HEK293T (cell line): ENCODE results near the gene TSPAN9.

ENCODE experiments used
- CTCF ChIA-PET: fragments of 350-600 bp; formaldehyde crosslinking; extraction: SDS; loops from one replicate; lab custom pipeline; 2021; ENCODE audit warnings: antibody characterized with exemption, inconsistent platforms; lab: Yijun Ruan, JAX
- POLR2A ChIA-PET: fragments of 350-600 bp; formaldehyde crosslinking; extraction: SDS; loops from one replicate; lab custom pipeline; 2020; ENCODE audit warnings: antibody characterized with exemption, inconsistent platforms; lab: Yijun Ruan, JAX
- DNase-seq: peaks from one replicate; pipeline ENCODE4 v3.0.0; 2012; ENCODE audit warnings: mixed read lengths; ENCODE audit errors: extremely low spot score
- ARNT ChIP-seq: fragments of 450-650 bp; IDR thresholded peaks from 2 replicates; pipeline ENCODE4 v1.6.1; 2017; ENCODE audit warnings: mild to moderate bottlenecking
- BHLHE40 ChIP-seq: fragments of 450-650 bp; IDR thresholded peaks from 2 replicates; pipeline ENCODE4 v1.6.1; 2016; ENCODE audit warnings: mild to moderate bottlenecking, moderate library complexity, borderline replicate concordance
- CTBP1 ChIP-seq: fragments of 450-650 bp; IDR thresholded peaks from 2 replicates; pipeline ENCODE4 v1.6.1; 2016; ENCODE audit warnings: borderline replicate concordance
- ELF4 ChIP-seq: fragments of 450-650 bp; IDR thresholded peaks from 2 replicates; pipeline ENCODE4 v1.6.1; 2017; ENCODE audit warnings: antibody characterized with exemption
- FOXA1 ChIP-seq: fragments of 450-650 bp; IDR thresholded peaks from 2 replicates; pipeline ENCODE4 v1.6.1; 2016; ENCODE audit warnings: mild to moderate bottlenecking
- FOXK2 ChIP-seq: fragments of 450-650 bp; IDR thresholded peaks from 2 replicates; pipeline ENCODE4 v1.6.1; 2016; ENCODE audit warnings: mild to moderate bottlenecking
- FOXM1 ChIP-seq: fragments of 450-650 bp; IDR thresholded peaks from 2 replicates; pipeline ENCODE4 v1.6.1; 2017; ENCODE audit warnings: mild to moderate bottlenecking, borderline replicate concordance
- HDGF ChIP-seq: fragments of 450-650 bp; IDR thresholded peaks from 2 replicates; pipeline ENCODE4 v1.6.1; 2017; ENCODE audit warnings: antibody characterized with exemption, borderline replicate concordance
- L3MBTL2 ChIP-seq: fragments of 450-650 bp; conservative IDR thresholded peaks from 2 replicates; pipeline ENCODE4 v1.6.1; 2016; ENCODE audit warnings: mild to moderate bottlenecking
- LEF1 ChIP-seq: fragments of 450-650 bp; IDR thresholded peaks from 2 replicates; pipeline ENCODE4 v1.6.1; 2017; ENCODE audit warnings: mild to moderate bottlenecking, borderline replicate concordance
- NFRKB ChIP-seq: fragments of 450-650 bp; IDR thresholded peaks from 2 replicates; pipeline ENCODE4 v1.6.1; 2016; ENCODE audit warnings: mild to moderate bottlenecking, moderate library complexity
- SP1 ChIP-seq: fragments of 450-650 bp; IDR thresholded peaks from 2 replicates; pipeline ENCODE4 v1.6.1; 2017
- SUZ12 ChIP-seq: fragments of 450-650 bp; IDR thresholded peaks from 2 replicates; pipeline ENCODE4 v1.6.1; 2016; ENCODE audit warnings: mild to moderate bottlenecking
- TARDBP ChIP-seq: fragments of 450-650 bp; IDR thresholded peaks from 2 replicates; pipeline ENCODE4 v1.6.1; 2016
- ZNF384 ChIP-seq: fragments of 450-650 bp; IDR thresholded peaks from 2 replicates; pipeline ENCODE4 v1.6.1; 2016
- TF ChIP-seq, protein P1 (sequence below): fragments of 450-650 bp; IDR thresholded peaks from 2 replicates; pipeline ENCODE4 v1.6.1; 2016

The TSPAN9 gene

DNA sequence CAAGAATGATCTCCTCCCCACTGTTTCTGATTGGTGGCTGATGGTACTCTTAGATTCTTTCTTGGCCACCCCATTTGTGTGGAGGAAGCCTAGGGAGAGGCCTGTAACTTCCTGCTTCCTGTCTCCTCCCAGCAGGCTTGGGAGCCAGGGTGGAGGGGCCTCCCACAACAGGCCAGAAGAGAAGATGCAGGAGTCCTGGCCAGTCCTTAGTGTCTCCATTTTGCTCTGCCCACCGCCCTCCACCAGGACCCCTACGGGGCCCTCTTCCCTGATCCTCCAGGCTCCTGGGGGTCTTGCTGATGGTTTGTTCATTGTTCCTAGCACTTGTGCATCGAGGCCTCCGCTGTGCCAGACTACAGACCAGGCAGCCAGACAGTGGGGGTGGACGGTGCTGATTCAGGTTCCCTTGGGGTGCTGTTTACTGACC, 6.8 kb downstream of the TSPAN9 start:
- DNase-seq = no peak
- POLR2A ChIA-PET = no interaction called here
- no peak for TF ChIP-seq SP1
- TF ChIP-seq, protein P1, sequence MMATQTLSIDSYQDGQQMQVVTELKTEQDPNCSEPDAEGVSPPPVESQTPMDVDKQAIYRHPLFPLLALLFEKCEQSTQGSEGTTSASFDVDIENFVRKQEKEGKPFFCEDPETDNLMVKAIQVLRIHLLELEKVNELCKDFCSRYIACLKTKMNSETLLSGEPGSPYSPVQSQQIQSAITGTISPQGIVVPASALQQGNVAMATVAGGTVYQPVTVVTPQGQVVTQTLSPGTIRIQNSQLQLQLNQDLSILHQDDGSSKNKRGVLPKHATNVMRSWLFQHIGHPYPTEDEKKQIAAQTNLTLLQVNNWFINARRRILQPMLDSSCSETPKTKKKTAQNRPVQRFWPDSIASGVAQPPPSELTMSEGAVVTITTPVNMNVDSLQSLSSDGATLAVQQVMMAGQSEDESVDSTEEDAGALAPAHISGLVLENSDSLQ = no peak
- TF ChIP-seq BHLHE40 = no peak
- no peak for TF ChIP-seq FOXK2
- no peak for TF ChIP-seq L3MBTL2
- TF ChIP-seq LEF1 = no peak
- no peak for TF ChIP-seq ELF4
- TF ChIP-seq FOXA1 = no peak
- TF ChIP-seq FOXM1 = no peak
- no peak for TF ChIP-seq HDGF
- no peak for TF ChIP-seq SUZ12
- TF ChIP-seq TARDBP = no peak
- no peak for TF ChIP-seq ARNT
- no peak for TF ChIP-seq ZNF384
- TF ChIP-seq CTBP1 = no peak
- no peak for TF ChIP-seq NFRKB
- CTCF ChIA-PET = interaction anchor here (1.0 kb wide), 1 partner anchor 11 kb away, joined by 3 read pairs; no protein-coding TSS in a partner anchor

GRCh38 chr12:3084742-3085141, 7.6 kb downstream of the TSPAN9 start:
- DNase-seq = no peak
- ChIA-PET POLR2A (no interaction called here), CTCF (interaction anchor here (0.9 kb wide), 1 partner anchor 12 kb away, joined by 3 read pairs; no protein-coding TSS in a partner anchor)
- no peak for TF ChIP-seq LEF1
- no peak for TF ChIP-seq FOXA1
- no peak for TF ChIP-seq FOXK2
- no peak for TF ChIP-seq ZNF384
- TF ChIP-seq BHLHE40 = no peak
- no peak for TF ChIP-seq NFRKB
- no peak for TF ChIP-seq FOXM1
- no peak for TF ChIP-seq CTBP1
- no peak for TF ChIP-seq SUZ12
- TF ChIP-seq ELF4 = no peak
- TF ChIP-seq L3MBTL2 = no peak
- no peak for TF ChIP-seq SP1
- no peak for TF ChIP-seq HDGF
- TF ChIP-seq, protein P1 = no peak
- no peak for TF ChIP-seq TARDBP

DNA sequence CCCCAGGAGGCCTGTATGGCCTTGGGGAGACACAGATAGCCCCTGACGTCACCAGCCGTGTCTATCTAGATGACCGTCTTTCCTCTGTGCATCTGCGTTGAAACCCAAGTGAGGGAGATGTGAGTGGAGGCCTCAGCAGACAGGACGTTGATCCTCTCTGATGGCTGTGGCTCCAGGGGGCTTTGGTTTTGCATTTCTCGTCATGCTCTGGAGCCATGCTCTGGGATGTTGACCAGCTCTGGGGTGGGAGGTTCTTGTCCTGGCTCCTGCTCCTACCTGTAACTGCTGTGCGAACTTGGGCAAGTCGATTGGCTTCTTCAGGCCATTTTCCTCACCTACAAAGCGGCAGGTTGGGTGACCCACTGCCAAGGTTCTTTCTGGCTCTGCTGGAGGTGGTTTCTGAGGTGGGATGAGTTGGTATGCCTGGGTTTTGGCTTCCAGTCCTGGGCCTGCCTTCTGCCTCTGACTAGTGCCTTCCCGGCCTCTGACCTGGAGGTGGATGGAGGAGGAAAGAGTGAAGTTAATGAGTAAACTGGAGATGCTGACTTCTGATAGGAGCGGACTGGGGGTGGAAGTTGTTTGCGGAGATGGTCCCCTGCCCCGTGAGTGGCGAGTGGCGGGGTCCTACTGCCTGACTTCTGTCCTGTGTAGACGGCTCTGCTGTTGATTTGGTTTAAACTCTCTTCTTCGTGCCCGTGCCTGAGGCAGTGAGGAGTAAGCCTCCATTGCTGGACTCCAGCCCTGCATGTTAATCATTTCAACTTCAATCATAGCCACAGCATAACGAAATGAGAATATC, 8.4 kb downstream of the TSPAN9 start:
- ChIA-PET CTCF (interaction anchor here (0.9 kb wide), 1 partner anchor 12 kb away, joined by 3 read pairs; no protein-coding TSS in a partner anchor), POLR2A (no interaction called here)
- TF ChIP-seq SUZ12 = no peak
- no peak for DNase-seq

DNA sequence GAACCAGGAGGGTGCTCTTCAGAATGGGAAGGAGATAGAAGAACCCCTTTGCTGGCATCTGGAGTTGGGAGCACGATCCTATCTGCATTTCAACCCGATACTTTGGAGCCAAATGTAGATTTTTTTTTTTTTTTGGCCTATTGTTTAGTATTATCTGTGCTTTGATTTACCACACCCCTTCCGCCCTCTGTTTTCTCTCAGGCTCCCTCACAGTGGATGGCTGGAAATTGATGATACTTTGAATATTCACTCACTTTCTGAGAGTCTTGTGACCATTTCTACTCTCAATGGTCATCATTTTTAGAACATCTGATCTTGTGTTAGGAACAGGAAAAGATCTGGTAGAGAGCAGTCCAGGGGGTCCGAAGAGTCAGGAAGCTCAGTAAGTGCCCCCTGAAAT, 9.0 kb downstream of the TSPAN9 start:
- DNase-seq = no peak
- TF ChIP-seq ZNF384 = no peak
- TF ChIP-seq TARDBP = no peak
- TF ChIP-seq, protein P1 = no peak
- TF ChIP-seq HDGF = no peak
- no peak for TF ChIP-seq NFRKB
- TF ChIP-seq SUZ12 = no peak
- ChIA-PET POLR2A (no interaction called here), CTCF (no interaction called here)

DNA sequence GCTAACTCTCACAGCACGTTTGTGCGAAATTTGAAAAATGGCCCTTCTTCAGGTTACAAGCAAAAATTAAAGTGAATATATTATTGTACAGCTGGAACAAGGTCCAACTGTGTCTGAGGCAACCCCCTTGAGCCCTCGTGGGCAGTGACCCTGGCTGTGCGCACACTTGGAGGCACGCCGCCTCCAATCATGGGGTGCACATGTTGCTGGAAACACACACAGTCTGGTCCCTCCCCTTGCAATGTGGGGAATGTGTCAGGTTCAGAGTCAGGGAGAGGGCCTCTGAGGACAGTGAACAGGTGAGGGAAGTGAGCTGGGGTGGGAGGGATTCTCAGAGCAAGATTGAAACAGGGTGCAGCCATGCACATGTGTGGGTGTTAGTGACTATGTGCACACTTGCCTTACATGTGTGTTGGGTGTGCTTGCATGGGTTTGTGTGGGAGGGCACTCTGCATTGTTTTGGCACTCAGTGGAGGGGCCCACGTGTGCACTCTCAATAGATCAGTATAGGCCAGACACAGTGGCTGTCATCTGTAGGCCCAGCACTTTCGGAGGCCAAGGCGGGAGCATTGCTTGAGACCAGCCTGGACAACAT, 9.6 kb downstream of the TSPAN9 start:
- ChIA-PET POLR2A (no interaction called here), CTCF (interaction anchor here (0.6 kb wide), 1 partner anchor 1766 kb away, joined by 3 read pairs; no protein-coding TSS in a partner anchor)
- no peak for DNase-seq
- TF ChIP-seq BHLHE40 (no peak), FOXK2 (no peak), ZNF384 (no peak), TARDBP (no peak), SP1 (no peak)
